BLaER1 (cell line): Measurements from ENCODE around the gene ZFP3.
"Not testable (repeated sequence)": the region's sequence is repeated elsewhere in the genome, so short reads cannot be mapped to it uniquely, and the experiment has no call there.

Experiments used
- H3K27ac ChIP-seq: shearing (Covaris generic); formaldehyde crosslinking; 2 replicates; pipeline ENCODE4 v1.8.1; 2022
- H3K27me3 ChIP-seq: shearing (Covaris generic); formaldehyde crosslinking; 2 replicates; pipeline ENCODE4 v1.8.1; 2022
- H3K36me3 ChIP-seq: shearing (Covaris generic); formaldehyde crosslinking; 2 replicates; pipeline ENCODE4 v1.8.1; 2022
- H3K4me1 ChIP-seq: shearing (Covaris generic); formaldehyde crosslinking; 2 replicates; pipeline ENCODE4 v1.8.1; 2022
- H3K4me2 ChIP-seq: shearing (Covaris generic); formaldehyde crosslinking; 2 replicates; pipeline ENCODE4 v1.8.1; 2022
- H3K4me3 ChIP-seq: shearing (Covaris generic); formaldehyde crosslinking; 2 replicates; pipeline ENCODE4 v1.8.1; 2022
- H3K9ac ChIP-seq: shearing (Covaris generic); formaldehyde crosslinking; 2 replicates; pipeline ENCODE4 v1.8.1; 2022
- H3K9me3 ChIP-seq: shearing (Covaris generic); formaldehyde crosslinking; 2 replicates; pipeline ENCODE4 v1.8.1; 2022
- H4K20me1 ChIP-seq: shearing (Covaris generic); formaldehyde crosslinking; 2 replicates; pipeline ENCODE4 v1.8.1; 2022
- Cebpa-rat ChIP-seq: shearing (Covaris generic); IDR thresholded peaks from 2 replicates; pipeline ENCODE4 v1.8.1; 2022

Gene ZFP3

DNA sequence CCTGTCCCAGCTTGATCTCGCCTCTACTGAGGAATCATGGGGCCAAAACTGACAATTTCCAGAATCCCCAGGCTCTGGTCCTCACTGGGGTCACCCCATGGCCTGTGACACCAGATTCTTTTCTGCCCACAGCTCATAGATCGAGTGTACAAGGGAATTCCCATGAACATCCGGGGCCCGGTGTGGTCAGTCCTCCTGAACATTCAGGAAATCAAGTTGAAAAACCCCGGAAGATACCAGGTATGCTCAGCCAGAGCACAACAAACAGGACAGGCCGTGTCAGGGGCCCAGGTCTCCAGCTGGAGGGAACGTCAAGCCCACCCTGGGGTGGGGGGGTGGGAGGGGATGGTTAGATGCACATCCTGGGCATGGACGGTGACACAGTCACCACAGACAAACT lies 55.0 kb downstream of the ZFP3 start:
- no peak overlapping the region for H3K4me3 ChIP-seq
- H3K27me3 ChIP-seq, result no peaks in the 10 kb centered on the region
- no peaks in the 10 kb centered on the region for H3K9me3 ChIP-seq
- no peak overlapping the region for H3K27ac ChIP-seq
- no peak overlapping the region for H3K9ac ChIP-seq
- no peak overlapping the region for H3K4me2 ChIP-seq
- H4K20me1 ChIP-seq, result no peaks in the 10 kb centered on the region
- no peak for TF ChIP-seq Cebpa-rat
- H3K36me3 ChIP-seq, result no peaks in the 10 kb centered on the region
- H3K4me1 ChIP-seq, result no peaks in the 10 kb centered on the region

- not testable (repeated sequence) for H3K4me2 ChIP-seq, H3K4me1 ChIP-seq, H4K20me1 ChIP-seq, H3K27ac ChIP-seq, H3K36me3 ChIP-seq, H3K9ac ChIP-seq, H3K4me3 ChIP-seq, H3K27me3 ChIP-seq, H3K9me3 ChIP-seq
Observed at GRCh38 chr17:5133961-5134360, 55.7 kb downstream of the ZFP3 start.

DNA sequence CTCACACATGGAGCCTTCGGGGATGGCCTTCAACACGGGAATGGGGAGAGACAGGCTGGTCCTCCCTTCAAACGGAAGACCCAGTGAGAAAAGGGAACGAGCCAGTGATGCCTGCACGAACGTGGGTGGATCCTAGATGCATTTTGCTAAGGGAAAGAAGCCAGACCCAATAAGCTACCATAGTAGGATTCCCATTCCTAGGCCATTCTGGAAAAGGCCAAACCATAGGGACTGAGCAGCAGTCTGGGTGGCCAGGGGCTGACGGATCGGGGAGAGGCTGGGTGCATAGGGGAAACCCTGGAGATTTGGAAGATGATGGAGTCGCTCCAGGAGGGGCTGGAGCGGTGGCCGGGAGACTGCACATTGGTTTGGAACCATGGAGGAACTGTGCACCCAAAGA lies 56.3 kb downstream of the ZFP3 start:
- not testable (repeated sequence) for H3K36me3 ChIP-seq, H3K4me3 ChIP-seq, H4K20me1 ChIP-seq, H3K4me1 ChIP-seq, H3K9ac ChIP-seq, H3K27me3 ChIP-seq, H3K9me3 ChIP-seq, H3K27ac ChIP-seq, H3K4me2 ChIP-seq

DNA sequence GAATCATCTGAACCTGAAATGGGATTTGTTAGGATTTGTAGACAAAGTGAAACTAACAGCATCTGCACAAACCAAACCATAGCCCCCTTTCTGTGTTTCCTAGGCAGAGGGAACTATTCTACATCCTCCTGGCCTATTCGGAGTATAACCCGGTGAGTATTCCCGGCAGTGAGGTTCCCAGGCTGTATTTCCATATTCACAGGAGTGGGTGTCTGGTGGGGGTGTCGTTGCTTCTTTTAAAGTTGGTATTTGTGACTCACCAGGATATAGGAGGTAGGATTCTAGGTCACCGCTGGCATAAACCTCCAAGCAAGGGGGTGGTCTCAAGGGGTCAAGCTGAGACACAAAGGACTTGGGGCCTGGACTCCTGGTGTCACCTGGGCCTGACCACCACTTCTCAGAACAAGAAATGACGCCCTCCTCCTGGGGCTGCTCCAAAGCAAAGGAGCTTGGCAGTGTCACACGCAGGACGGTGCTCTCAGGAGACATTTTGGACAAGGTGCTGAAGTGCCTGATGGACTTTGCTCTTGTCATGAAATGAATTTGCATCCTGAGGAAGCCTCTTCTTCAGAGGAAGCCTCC lies 57.0 kb downstream of the ZFP3 start:
- not testable (repeated sequence) for H3K4me2 ChIP-seq, H3K9ac ChIP-seq, H4K20me1 ChIP-seq

GRCh38 chr17:5135726-5136579 lies 57.7 kb downstream of the ZFP3 start:
- Histone ChIP-seq H3K27me3 (no peaks in the 10 kb centered on the region), H3K27ac (no peak overlapping the region), H4K20me1 (no peaks in the 10 kb centered on the region), H3K9me3 (no peaks in the 10 kb centered on the region), H3K4me3 (no peak overlapping the region), H3K4me2 (no peak overlapping the region), H3K4me1 (no peaks in the 10 kb centered on the region), H3K36me3 (no peaks in the 10 kb centered on the region), H3K9ac (no peak overlapping the region)
- no peak for TF ChIP-seq Cebpa-rat

More for the DNA sequence above, 57.0 kb downstream of the ZFP3 start:
- H3K27me3 ChIP-seq, H3K9me3 ChIP-seq, H3K36me3 ChIP-seq, H3K4me1 ChIP-seq, H3K27ac ChIP-seq, H3K4me3 ChIP-seq: not testable (repeated sequence)

- H3K9ac ChIP-seq, H3K9me3 ChIP-seq, H3K4me1 ChIP-seq, H3K36me3 ChIP-seq, H4K20me1 ChIP-seq, H3K4me3 ChIP-seq, H3K27me3 ChIP-seq, H3K4me2 ChIP-seq, H3K27ac ChIP-seq: not testable (repeated sequence)
Observed at GRCh38 chr17:5136580-5137412, 58.5 kb downstream of the ZFP3 start.

DNA sequence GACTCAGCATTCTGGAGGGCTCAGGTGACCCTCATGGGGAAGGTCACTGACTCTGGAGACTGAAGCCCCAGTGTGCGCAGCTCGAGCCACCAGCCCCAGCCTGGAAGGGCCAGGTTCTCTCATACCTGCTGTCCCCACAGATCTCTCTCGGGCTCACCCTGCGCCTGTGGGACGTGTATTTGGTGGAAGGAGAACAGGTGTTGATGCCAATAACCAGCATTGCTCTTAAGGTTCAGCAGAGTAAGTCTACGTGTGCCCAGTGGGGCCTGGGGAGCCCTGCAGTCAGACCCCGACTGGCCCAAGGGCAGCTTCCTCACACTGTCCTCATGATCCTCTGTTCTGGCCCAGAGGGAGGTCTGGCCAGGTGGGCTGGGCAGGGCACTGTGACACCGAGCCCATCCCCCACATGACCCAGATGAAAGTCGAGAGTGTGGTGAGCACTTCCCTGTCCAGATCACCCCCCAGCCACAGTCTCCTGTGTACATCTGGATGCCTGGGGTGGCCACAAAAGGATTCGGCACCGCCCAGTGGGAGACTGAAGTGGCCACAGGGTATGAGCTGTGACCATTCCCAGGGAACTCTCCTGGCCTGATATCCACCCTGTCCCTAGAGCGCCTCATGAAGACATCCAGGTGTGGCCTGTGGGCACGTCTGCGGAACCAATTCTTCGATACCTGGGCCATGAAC lies 59.4 kb downstream of the ZFP3 start:
- not testable (repeated sequence) for H3K27me3 ChIP-seq, H4K20me1 ChIP-seq, H3K9ac ChIP-seq, H3K4me2 ChIP-seq, H3K27ac ChIP-seq, H3K4me3 ChIP-seq, H3K4me1 ChIP-seq, H3K9me3 ChIP-seq, H3K36me3 ChIP-seq

- H3K36me3 ChIP-seq, H3K4me1 ChIP-seq, H3K27me3 ChIP-seq, H4K20me1 ChIP-seq, H3K9me3 ChIP-seq, H3K27ac ChIP-seq, H3K4me3 ChIP-seq, H3K4me2 ChIP-seq, H3K9ac ChIP-seq: not testable (repeated sequence)
Observed at GRCh38 chr17:5138198-5138544, 59.9 kb downstream of the ZFP3 start.

GRCh38 chr17:5138616-5139457 lies 60.6 kb downstream of the ZFP3 start:
- Histone ChIP-seq H4K20me1 (no peaks in the 10 kb centered on the region), H3K4me2 (no peak overlapping the region), H3K4me1 (no peaks in the 10 kb centered on the region), H3K4me3 (no peak overlapping the region), H3K9ac (no peak overlapping the region), H3K9me3 (no peaks in the 10 kb centered on the region), H3K27me3 (no peaks in the 10 kb centered on the region), H3K27ac (no peak overlapping the region), H3K36me3 (no peaks in the 10 kb centered on the region)
- no peak for TF ChIP-seq Cebpa-rat
